Hepatocyte (in vitro differentiated cells): Measurements from ENCODE around the gene NPIPA3. TPM values are rescaled to one million over a fixed set of nuclear protein-coding genes. Genes with fewer than 3 reads are reported as not detected.
"Not testable (repeated sequence)": the region's sequence is repeated elsewhere in the genome, so short reads cannot be mapped to it uniquely, and the experiment has no call there.

ENCODE experiments used
- DNase-seq: peaks from one replicate; pipeline ENCODE4 v3.0.0-alpha.2; 2016; ENCODE audit warnings: low spot score
- H2AFZ ChIP-seq: fragments of 200-600 bp; sonication (generic); 2 replicates; pipeline ENCODE4 v1.6.0; 2016; ENCODE audit warnings: antibody characterized with exemption, mild to moderate bottlenecking
- H3K27ac ChIP-seq: fragments of 200-600 bp; sonication (generic); 2 replicates; pipeline ENCODE4 v1.5.1; 2016; ENCODE audit warnings: mild to moderate bottlenecking
- H3K27me3 ChIP-seq: fragments of 200-600 bp; sonication (generic); 2 replicates; pipeline ENCODE4 v1.6.1; 2016
- H3K36me3 ChIP-seq: fragments of 200-600 bp; sonication (generic); replicated peaks from 2 replicates; pipeline ENCODE4 v1.5.1; 2016; ENCODE audit warnings: low read depth; ENCODE audit not compliant: insufficient read depth
- H3K4me1 ChIP-seq: fragments of 200-600 bp; sonication (generic); 2 replicates; pipeline ENCODE4 v1.5.1; 2016; ENCODE audit warnings: mild to moderate bottlenecking, moderate library complexity; ENCODE audit not compliant: insufficient read depth
- H3K4me2 ChIP-seq: fragments of 200-600 bp; sonication (generic); 2 replicates; pipeline ENCODE4 v1.6.0; 2016
- H3K4me3 ChIP-seq: fragments of 200-600 bp; sonication (generic); 2 replicates; pipeline ENCODE4 v1.5.1; 2016; ENCODE audit warnings: mild to moderate bottlenecking
- H3K79me2 ChIP-seq: fragments of 200-600 bp; sonication (generic); 2 replicates; pipeline ENCODE4 v1.6.0; 2017; ENCODE audit warnings: mild to moderate bottlenecking
- H3K9me2 ChIP-seq: fragments of 200-600 bp; sonication (generic); replicated peaks from 2 replicates; pipeline ENCODE4 v1.6.0; 2017; ENCODE audit warnings: mild to moderate bottlenecking; ENCODE audit not compliant: insufficient read depth
- H3K9me3 ChIP-seq: fragments of 200-600 bp; sonication (generic); 2 replicates; pipeline ENCODE4 v1.5.1; 2016; ENCODE audit warnings: low read depth, mild to moderate bottlenecking
- H4K20me1 ChIP-seq: fragments of 200-600 bp; sonication (generic); 2 replicates; pipeline ENCODE4 v1.6.0; 2016; ENCODE audit warnings: mild to moderate bottlenecking; ENCODE audit not compliant: insufficient read depth, poor library complexity, severe bottlenecking
- CTCF ChIP-seq: fragments of 200-600 bp; sonication (generic); IDR thresholded peaks from 2 replicates; pipeline ENCODE4 v1.5.1; 2016; ENCODE audit warnings: antibody characterized with exemption, mild to moderate bottlenecking; ENCODE audit not compliant: poor library complexity
- EZH2 ChIP-seq: fragments of 200-600 bp; sonication (generic); IDR thresholded peaks from 2 replicates; pipeline ENCODE4 v1.6.1; 2016; ENCODE audit warnings: antibody characterized with exemption, mild to moderate bottlenecking, borderline replicate concordance
- EZH2phosphoT487 ChIP-seq: fragments of 200-600 bp; sonication (generic); IDR thresholded peaks from one replicate; pipeline ENCODE4 v1.6.1; 2018; ENCODE audit warnings: antibody characterized with exemption, mild to moderate bottlenecking, low read depth, moderate library complexity; ENCODE audit not compliant: unreplicated experiment, severe bottlenecking
- WGBS: methylation state at CpG from one replicate; pipeline ENCODE4 v1.1.6; 2016; ENCODE audit warnings: low lambda C conversion rate; ENCODE audit errors: missing lambda C conversion rate; 5-methylcytosine and 5-hydroxymethylcytosine counted together
- polyA plus RNA-seq: library from polyadenylated mRNA; unstranded; fragments of >200 nt; fragmentation: Nextera tagmentation; extraction: Ambion mirVana; gene quantifications from 2 replicates; pipeline ENCODE4 v1.2.1, GENCODE V29; 2016
- total RNA-seq: library from RNA; depleted of rRNA; stranded (reverse); fragments of >200 nt; gene quantifications from 2 replicates; pipeline ENCODE4 v1.2.3, GENCODE V29; 2014

The NPIPA3 gene
- total RNA-seq (0.30 and 0.88 TPM in 2 replicates), polyA plus RNA-seq (5.8 TPM in 1 of 2 replicates, not detected in the other)

GRCh38 chr16:14703156-14704011 lies at the start of gene NPIPA3:
TSS of gene NPIPA3 (plus strand) at chr16:14703411. CDS start at chr16:14708944, 5,533 bp downstream.
- H3K4me2 ChIP-seq, H4K20me1 ChIP-seq, H3K9me3 ChIP-seq, H3K4me3 ChIP-seq, DNase-seq, H2AFZ ChIP-seq, H3K79me2 ChIP-seq, H3K27ac ChIP-seq, H3K36me3 ChIP-seq, H3K27me3 ChIP-seq, H3K9me2 ChIP-seq, H3K4me1 ChIP-seq: not testable (repeated sequence)
- no CpG with 5 or more reads among the region's 73 CpGs for WGBS

GRCh38 chr16:14658063-14658462 lies 45.1 kb upstream of the NPIPA3 start:
- Histone ChIP-seq H3K79me2 (no peaks in the 10 kb centered on the region), H4K20me1 (no peaks in the 10 kb centered on the region), H3K27me3 (no peaks in the 10 kb centered on the region), H3K36me3 (no peaks in the 10 kb centered on the region), H3K27ac (no peak overlapping the region), H3K4me1 (peaks cover 6% of the 10 kb centered on the region), H3K9me3 (no peaks in the 10 kb centered on the region), H3K4me2 (no peak overlapping the region), H3K4me3 (no peak overlapping the region), H2AFZ (no peak overlapping the region), H3K9me2 (no peaks in the 10 kb centered on the region)
- TF ChIP-seq EZH2, result no peak
- TF ChIP-seq EZH2phosphoT487, result no peak
- WGBS, result 88% methylated on average over 2 of the region's 2 CpGs
- no peak for DNase-seq

- Histone ChIP-seq H3K4me3 (no peak overlapping the region), H3K79me2 (no peaks in the 10 kb centered on the region), H3K4me2 (no peak overlapping the region), H3K9me2 (no peaks in the 10 kb centered on the region), H3K9me3 (no peaks in the 10 kb centered on the region), H2AFZ (no peak overlapping the region), H3K4me1 (peaks cover 4% of the 10 kb centered on the region), H3K36me3 (no peaks in the 10 kb centered on the region), H3K27me3 (no peaks in the 10 kb centered on the region), H4K20me1 (no peaks in the 10 kb centered on the region), H3K27ac (no peak overlapping the region)
- 89% methylated on average over 16 of the region's 16 CpGs for WGBS
- no peak for DNase-seq
- TF ChIP-seq EZH2, result no peak
- TF ChIP-seq CTCF, result no peak
- TF ChIP-seq EZH2phosphoT487, result no peak
Observed at GRCh38 chr16:14667347-14668266, 35.6 kb upstream of the NPIPA3 start.

- Histone ChIP-seq H3K4me1 (peaks cover 4% of the 10 kb centered on the region), H3K9me2 (no peaks in the 10 kb centered on the region), H3K4me2 (no peak overlapping the region), H3K36me3 (no peaks in the 10 kb centered on the region), H3K27me3 (no peaks in the 10 kb centered on the region), H4K20me1 (no peaks in the 10 kb centered on the region), H3K27ac (no peak overlapping the region), H3K9me3 (no peaks in the 10 kb centered on the region), H3K4me3 (no peak overlapping the region), H3K79me2 (no peaks in the 10 kb centered on the region), H2AFZ (no peak overlapping the region)
- TF ChIP-seq EZH2, result no peak
- TF ChIP-seq EZH2phosphoT487, result no peak
- no peak for TF ChIP-seq CTCF
- 94% methylated on average over 7 of the region's 7 CpGs for WGBS
- DNase-seq, result no peak
Observed at GRCh38 chr16:14668556-14669223, 34.5 kb upstream of the NPIPA3 start.
